Femur (tissue), 1 donor: ENCODE data around the gene CDC45.

ENCODE experiments used
- DNase-seq: peaks from one replicate; pipeline ENCODE4 v3.0.0-alpha.2; 2017

Gene CDC45

DNA sequence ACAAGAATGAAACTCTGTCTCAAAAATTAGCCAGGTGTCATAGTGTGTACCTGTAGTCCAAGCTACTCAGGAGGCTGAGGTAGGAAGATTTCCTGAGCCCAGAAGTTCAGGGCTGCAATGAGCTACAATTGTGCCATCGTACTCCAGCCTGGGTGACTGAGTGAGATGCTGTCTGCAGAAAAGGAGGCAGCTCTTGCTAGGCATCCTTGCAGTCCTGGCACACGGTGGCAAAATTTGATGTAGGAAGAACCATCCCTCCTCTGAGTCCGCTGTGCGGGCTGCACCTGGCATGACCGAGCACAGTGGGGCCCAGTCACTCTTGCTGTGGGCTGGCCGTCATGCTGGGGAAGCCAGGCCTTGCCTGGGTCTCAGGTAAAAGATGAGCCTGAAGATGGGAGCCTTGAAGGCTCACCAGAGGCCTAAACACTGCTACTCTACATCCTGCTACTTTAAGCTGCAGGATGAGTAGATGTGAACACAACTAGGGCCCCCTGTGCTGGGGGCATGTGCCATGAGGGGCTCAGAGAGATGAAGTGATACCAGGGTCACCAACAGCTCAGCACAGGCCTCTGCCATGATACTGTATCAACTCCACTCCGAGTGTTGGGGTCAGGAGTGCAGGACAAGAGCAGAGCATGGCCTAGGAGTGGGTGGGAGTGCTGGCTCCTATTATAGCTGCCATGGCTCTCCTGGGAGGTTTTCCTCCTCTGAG is 18.6 kb downstream of the CDC45 start:
- DNase-seq: no peak

DNA sequence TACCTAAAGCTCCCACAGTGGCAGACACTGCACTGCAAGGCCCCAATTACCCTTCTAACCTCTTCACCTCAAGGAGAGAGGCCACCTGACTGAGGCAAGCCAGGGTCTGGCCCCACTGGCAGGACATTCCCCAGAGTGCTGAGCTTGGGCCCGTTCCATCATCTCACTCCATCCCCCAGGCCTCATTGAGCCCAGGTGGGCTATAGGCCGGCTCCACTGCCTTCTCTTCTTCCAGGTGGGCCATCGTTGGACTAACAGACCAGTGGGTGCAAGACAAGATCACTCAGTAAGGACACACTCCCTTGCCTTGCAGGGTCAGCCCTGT is 19.1 kb downstream of the CDC45 start:
- no peak for DNase-seq

DNA sequence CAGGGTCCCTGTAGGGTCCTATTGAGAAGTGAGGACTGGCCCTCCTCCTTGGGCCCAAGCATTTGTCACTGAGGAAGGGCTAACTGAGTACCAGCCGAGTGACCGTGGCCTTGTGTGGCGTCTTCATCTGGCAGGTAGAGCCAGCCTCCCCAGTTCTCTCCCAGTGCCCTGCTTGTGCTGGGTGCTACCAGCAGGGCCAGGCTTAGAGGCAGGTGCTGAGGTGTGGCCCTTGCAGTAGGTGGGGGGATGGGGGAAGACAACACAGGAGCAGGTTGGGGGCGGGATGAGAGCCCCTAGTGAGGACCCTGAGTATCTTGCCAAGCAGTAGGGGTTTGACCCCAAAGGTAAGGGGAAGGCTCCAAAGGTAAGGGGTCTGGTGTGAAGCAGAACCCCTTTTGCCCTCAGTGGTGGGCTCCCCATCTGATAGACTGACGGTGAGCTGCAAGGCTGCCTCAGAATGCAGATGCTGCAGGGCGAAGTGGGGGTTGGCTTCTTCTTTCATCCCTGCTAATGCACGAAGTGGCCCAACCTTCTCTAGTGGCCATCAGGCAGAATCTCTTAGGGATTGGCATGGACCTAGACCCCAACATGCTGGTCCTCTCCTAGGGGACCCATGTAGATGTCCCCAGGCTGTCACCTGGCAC is 19.6 kb downstream of the CDC45 start:
- no peak for DNase-seq

- DNase-seq: no peak
These were observed 20.1 kb downstream of the CDC45 start for GRCh38 chr22:19499880-19500242.

DNA sequence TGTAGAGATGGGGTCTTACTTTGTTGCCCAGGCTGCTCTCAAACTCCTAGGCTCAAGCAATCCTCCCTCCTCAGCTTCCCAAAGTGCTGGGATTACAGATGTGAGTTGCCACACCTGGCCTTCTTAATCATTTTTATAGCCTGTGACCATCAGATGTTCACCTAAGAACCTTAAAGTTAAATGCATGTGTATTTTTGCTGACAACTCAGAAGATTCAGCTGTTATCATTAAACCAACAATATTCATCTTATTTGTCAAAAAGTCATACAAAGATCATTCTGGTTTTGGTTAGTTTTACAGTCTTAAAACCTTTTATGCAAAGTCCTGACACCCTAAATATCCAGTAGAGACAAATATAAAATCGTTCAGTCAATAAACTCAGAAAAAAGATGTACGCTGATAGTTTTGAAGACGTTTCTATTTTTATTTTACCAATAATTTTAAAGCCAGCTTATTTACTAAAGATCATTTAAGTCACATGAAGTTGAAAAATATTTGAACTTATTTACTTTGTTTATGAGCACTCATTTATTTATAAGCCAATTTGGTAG is 22.3 kb downstream of the CDC45 start:
- DNase-seq: no peak

DNA sequence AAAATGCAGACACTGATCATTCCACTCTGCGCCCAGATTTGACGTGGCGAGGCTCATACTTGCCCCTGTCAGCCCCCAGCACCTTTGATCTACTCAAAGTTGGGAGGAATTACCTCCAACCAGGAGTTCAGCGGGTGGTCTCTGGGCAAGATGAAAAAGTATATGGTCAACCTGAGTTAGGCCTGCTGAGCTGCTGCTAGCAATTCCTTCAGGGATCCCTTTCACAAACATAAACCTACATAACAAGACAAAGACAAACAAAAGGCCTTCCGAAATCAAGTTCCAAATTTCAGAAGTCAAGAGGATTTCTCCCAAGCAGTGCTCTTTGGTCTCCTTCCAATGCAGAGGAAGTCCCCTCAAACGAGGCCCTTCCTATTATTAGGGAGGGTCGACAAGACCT is 23.6 kb downstream of the CDC45 start:
- DNase-seq: no peak

DNA sequence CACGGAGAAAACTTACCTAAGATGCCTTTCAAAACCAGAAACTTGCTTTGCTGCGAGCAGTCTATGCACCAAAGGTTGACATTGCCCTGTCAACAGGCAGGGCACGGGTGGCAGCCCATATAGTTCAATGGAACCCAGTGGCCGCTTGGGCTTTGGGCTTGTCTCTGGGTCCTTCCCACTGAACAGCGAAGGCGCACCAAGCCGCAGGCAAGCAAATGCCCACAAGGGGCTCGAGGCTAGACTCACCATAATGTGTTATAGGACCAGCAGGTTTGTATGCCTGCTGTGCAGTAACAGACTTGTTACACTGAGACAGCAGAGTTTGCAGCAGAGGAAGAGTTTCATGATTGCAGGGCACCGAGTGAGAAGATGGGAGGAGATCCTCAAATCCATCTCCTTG is 24.1 kb downstream of the CDC45 start:
- DNase-seq: no peak

DNA sequence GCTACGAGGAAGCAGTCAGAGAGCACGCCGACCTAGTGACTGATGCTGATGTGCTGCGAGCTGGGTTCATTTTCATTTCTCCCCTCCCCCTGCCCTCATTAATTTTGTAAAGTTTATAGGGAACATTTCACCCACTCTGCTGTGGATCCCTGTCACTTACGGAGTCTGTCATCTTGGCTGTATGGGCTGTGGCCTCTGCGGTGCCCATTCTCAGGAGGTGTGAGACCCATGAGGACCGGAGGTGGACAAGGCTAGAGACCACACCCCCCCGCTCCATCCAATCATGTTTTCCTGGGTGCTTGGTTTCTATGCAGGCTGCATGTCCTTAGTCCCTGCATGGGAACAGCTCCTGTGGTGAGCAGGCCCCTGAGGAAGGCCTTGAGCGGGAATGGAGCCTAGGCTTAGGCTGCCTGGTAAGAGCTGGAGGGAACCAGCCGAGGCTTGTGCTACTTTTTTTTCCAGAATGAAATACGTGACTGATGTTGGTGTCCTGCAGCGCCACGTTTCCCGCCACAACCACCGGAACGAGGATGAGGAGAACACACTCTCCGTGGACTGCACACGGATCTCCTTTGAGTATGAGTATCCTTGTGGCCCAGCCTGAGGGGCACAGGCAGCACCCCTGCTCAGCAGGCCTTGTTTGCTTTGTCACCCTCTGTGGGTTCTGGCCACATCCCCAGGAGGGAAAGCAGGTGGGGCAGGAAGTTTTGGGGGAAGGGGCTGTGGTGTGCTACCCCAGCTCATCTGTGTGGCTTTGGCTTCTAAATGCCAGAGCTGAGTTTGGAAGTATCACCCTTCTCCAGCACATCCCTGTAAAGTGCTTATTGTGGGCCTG is 25.4 kb downstream of the CDC45 start:
- no peak for DNase-seq

GRCh38 chr22:19505735-19506126 is 26.0 kb downstream of the CDC45 start:
- no peak for DNase-seq

DNA sequence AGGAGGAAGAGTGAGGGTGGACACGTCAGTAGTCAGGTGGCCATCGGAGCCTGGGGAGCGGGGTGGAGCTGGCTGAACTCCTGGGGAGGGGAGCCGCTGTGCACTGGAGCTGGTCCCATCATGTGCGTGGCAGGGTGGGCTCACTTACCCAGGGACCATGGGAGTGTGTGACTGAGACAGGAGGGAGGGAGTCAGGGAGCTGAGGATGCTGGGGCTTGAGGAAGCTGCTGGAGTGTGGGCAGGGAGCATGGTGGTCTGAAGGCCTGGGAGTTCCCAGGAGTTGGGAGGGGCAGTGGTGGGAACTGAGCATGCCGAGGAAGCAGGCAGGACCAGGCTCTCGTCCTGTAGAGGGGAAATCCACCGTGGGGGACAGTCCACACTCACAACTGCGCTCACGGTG is 26.5 kb downstream of the CDC45 start:
- DNase-seq: no peak

- DNase-seq: no peak
These were observed 27.8 kb downstream of the CDC45 start for GRCh38 chr22:19507534-19507861.

DNA sequence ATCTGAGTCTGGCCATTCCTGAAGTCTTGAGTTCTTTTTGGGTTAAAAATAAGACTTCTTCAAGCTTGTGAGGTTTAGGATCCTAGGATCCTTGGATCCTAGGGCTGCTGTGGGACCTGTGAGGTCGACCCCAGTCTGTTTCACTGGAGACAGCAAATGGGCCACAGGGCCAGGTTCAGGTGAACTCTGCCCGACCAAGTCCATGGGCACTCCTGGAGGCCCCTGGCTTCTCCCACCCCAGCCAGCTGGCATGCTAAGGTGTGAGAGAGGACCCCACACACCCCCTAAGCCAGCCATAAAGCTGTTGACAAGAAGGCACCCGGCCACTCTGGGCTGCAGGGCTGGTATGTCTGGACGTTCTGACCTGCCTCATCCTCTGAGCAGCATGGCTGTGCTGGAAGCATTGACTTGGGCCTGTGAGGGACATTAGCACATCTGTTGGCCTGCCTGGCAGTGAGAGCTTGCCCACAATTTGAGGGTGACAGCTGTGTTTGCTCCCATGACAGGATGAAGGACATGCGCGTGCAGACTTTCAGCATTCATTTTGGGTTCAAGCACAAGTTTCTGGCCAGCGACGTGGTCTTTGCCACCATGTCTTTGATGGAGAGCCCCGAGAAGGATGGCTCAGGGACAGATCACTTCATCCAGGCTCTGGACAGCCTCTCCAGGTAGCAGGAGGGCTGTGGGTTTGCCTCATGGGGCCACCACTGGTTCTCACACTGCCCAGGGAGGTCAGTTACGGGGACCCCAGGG is 28.5 kb downstream of the CDC45 start:
- DNase-seq: no peak

DNA sequence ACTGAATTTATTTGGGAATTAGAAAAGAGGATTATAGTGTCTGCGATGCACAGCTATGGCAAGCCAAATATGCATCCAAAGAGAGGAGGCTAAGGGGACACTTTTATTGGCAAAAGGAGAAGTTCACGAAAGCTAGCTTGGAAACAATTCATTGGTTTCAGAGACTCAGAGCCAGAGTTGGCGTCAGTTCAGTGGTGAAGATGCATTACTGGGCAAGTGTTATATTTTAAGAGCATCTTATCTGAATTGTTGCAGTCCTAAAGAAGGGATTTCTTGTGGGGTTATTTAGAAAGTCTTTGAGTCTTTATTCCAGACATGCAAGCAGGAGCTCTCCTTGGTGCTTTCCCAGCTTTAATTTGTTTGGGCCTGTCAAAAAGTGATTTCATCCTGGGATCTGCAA is 29.5 kb downstream of the CDC45 start:
- no peak for DNase-seq

- DNase-seq: no peak
These were observed 30.2 kb downstream of the CDC45 start for GRCh38 chr22:19509923-19510322.

DNA sequence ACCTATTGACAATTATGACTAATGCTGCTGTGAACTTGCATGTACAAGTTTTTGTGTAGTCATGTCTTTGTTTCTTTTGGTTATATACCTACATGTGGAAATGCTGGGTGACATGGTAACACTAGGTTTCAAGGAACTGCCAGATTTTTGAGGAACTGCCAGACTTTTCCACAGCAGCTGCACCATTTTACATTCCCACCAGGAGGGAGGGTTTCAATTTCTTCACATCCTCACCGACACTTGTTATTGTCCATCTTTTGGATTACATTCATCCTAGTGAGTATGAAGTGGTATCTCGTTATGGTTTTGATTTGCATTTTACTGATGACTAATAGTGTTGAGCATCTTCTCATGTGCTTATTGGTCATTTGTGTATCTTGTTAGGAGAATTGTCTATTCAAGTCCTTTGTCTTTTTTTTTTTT is 31.2 kb downstream of the CDC45 start:
- no peak for DNase-seq

DNA sequence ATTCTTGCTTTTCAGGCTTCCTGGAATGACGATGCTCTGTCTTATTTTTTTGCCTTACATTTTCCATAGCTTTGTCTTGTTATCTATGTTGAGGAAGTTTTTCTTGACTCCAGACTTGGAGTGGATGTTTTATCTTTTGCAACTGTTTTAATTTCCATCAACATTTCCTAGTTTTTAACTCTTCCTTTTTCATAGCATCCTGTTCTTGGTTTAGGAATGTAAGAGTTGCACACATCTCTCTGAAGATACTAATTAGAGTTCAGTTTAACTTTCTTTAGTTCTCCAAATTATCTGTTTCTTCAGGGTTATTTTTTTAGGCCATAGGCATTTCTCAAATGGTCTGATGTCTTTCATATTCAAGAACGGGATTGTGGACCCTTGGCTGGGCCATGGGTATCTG is 34.1 kb downstream of the CDC45 start:
- no peak for DNase-seq

- no peak for DNase-seq
These were observed 35.3 kb downstream of the CDC45 start for GRCh38 chr22:19514831-19515565.

DNA sequence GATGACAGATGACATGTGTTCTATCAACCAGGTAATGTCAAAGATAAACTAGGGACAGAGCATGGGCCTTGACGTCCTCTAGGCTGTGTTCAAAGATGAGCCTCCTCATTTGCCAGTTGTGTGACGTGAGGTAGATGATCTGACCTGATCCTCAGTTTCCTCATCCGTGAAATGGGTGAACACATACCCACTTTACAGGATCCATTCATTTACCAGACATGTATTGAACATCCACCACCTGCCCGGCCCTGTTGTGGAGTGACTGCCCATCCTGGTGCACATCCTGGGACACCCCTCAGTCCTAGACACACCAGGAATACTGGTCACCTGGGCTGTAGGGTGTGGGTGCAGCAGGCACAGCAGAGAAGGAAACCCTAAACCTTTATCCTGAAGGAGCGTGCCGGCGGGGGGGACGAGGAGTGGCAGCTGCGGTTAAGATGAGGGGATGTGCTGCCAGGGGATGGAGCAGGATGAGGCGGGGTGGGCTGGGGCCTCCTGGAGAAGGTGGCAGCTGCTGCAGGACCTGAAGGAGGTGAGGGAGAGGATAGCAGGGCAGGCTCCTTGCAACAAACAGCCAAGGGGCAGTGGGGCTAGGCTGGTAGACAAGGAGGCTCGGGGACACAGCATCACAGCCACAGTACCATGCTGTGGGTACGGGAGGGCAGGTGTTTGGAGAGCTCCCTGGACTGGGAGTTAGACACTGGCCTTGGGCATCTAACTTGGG is 36.1 kb downstream of the CDC45 start:
- no peak for DNase-seq

GRCh38 chr22:19516378-19517170 is 36.9 kb downstream of the CDC45 start:
- no peak for DNase-seq

GRCh38 chr22:19517171-19517500 is 37.4 kb downstream of the CDC45 start:
- no peak for DNase-seq
